Liver (tissue), 9 donors: ENCODE results near the gene ACADSB. TPM values are rescaled to one million over a fixed set of nuclear protein-coding genes. Genes with fewer than 3 reads are reported as not detected.

Experiments
- DNase-seq: peaks from one replicate; pipeline ENCODE4 v3.0.0-alpha.2; 2017; ENCODE audit warnings: low spot score
- H3K27ac ChIP-seq, 2 donors: one replicate each; pipeline ENCODE4 v1.7.0; 2013; ENCODE audit warnings: inconsistent platforms in 2 of 2, low read length in 2 of 2, control low read depth in 1 of 2, low read depth in 1 of 2, mild to moderate bottlenecking in 1 of 2
- H3K27me3 ChIP-seq, 4 donors: one replicate each; pipeline versions ENCODE4 v1.6.1 to v1.7.0; 2013; ENCODE audit warnings: low read length in 3 of 4, inconsistent platforms in 1 of 4, mild to moderate bottlenecking in 1 of 4, moderate library complexity in 1 of 4; ENCODE audit not compliant: control insufficient read depth in 4 of 4, insufficient read depth in 4 of 4
- H3K36me3 ChIP-seq, 4 donors: one replicate each; pipeline versions ENCODE4 v1.6.1 to v1.7.0; 2013; ENCODE audit warnings: low read length in 3 of 4, mild to moderate bottlenecking in 3 of 4, low read depth in 1 of 4, moderate library complexity in 1 of 4; ENCODE audit not compliant: control insufficient read depth in 4 of 4, insufficient read depth in 3 of 4
- H3K4me1 ChIP-seq, 4 donors: one replicate each; pipeline versions ENCODE4 v1.6.1 to v1.7.0; 2013; ENCODE audit warnings: low read length in 3 of 4, mild to moderate bottlenecking in 3 of 4, moderate library complexity in 1 of 4; ENCODE audit not compliant: control insufficient read depth in 4 of 4, insufficient read depth in 4 of 4
- H3K4me3 ChIP-seq, 3 donors: one replicate each; pipeline versions ENCODE4 v1.6.1 to v1.7.0; 2013; ENCODE audit warnings: low read length in 3 of 3, control low read depth in 1 of 3, low read depth in 1 of 3, mild to moderate bottlenecking in 1 of 3
- H3K9ac ChIP-seq, 2 donors: one replicate each; pipeline ENCODE4 v1.7.0; 2013; ENCODE audit warnings: low read length in 2 of 2, mild to moderate bottlenecking in 2 of 2, moderate library complexity in 2 of 2, control low read depth in 1 of 2, low read depth in 1 of 2
- H3K9me3 ChIP-seq, 4 donors: one replicate each; pipeline versions ENCODE4 v1.6.1 to v1.7.0; 2013; ENCODE audit warnings: low read length in 3 of 4; ENCODE audit not compliant: control insufficient read depth in 4 of 4
- ATF3 ChIP-seq: IDR thresholded peaks from 2 replicates; pipeline ENCODE4 v1.6.1; 2016; ENCODE audit warnings: antibody characterized with exemption
- CTCF ChIP-seq: fragments of 150-350 bp; IDR thresholded peaks from 2 replicates; pipeline ENCODE4 v1.5.1; 2017; ENCODE audit warnings: improper control_type of control experiment, low read depth, low read length; ENCODE audit not compliant: missing input control
- EGR1 ChIP-seq, 2 donors: IDR thresholded peaks; 2 replicates each; pipeline ENCODE4 v1.6.1; 2016 to 2018; ENCODE audit warnings: antibody characterized with exemption in 2 of 2, low read depth in 2 of 2
- FOXA1 ChIP-seq: IDR thresholded peaks from 2 replicates; pipeline ENCODE4 v1.6.1; 2016; ENCODE audit warnings: antibody characterized with exemption
- GABPA ChIP-seq, 2 donors: IDR thresholded peaks in 1 of 2; conservative IDR thresholded peaks in 1 of 2; 2 replicates each; pipeline ENCODE4 v1.6.1; 2016; ENCODE audit warnings: antibody characterized with exemption in 2 of 2, mild to moderate bottlenecking in 1 of 2, moderate library complexity in 1 of 2
- HNF4A ChIP-seq, 2 donors: conservative IDR thresholded peaks; 2 replicates each; pipeline ENCODE4 v1.6.1; 2016; ENCODE audit warnings: antibody characterized with exemption in 2 of 2, mild to moderate bottlenecking in 2 of 2
- HNF4G ChIP-seq: IDR thresholded peaks from 2 replicates; pipeline ENCODE4 v1.6.1; 2016; ENCODE audit warnings: antibody characterized with exemption
- JUND ChIP-seq, 2 donors: IDR thresholded peaks; 2 replicates each; pipeline ENCODE4 v1.6.1; 2016; ENCODE audit warnings: antibody characterized with exemption in 2 of 2
- MAX ChIP-seq: IDR thresholded peaks from 2 replicates; pipeline ENCODE4 v1.6.1; 2016; ENCODE audit warnings: antibody characterized with exemption
- NR2F2 ChIP-seq: IDR thresholded peaks from 2 replicates; pipeline ENCODE4 v1.6.1; 2016; ENCODE audit warnings: antibody characterized with exemption
- RAD21 ChIP-seq, 2 donors: IDR thresholded peaks; 2 replicates each; pipeline ENCODE4 v1.6.1; 2016; ENCODE audit warnings: antibody characterized with exemption in 2 of 2, mild to moderate bottlenecking in 2 of 2
- REST ChIP-seq: IDR thresholded peaks from 2 replicates; pipeline ENCODE4 v1.6.1; 2016; ENCODE audit warnings: antibody characterized with exemption, mild to moderate bottlenecking
- RXRA ChIP-seq, 2 donors: IDR thresholded peaks; 2 replicates each; pipeline ENCODE4 v1.6.1; 2017 to 2018; ENCODE audit warnings: antibody characterized with exemption in 2 of 2, mild to moderate bottlenecking in 1 of 2
- TAF1 ChIP-seq: conservative IDR thresholded peaks from 2 replicates; pipeline ENCODE4 v1.6.1; 2016; ENCODE audit warnings: antibody characterized with exemption, mild to moderate bottlenecking
- ZBTB33 ChIP-seq: IDR thresholded peaks from 2 replicates; pipeline ENCODE4 v1.6.1; 2016; ENCODE audit warnings: antibody characterized with exemption
- WGBS: extraction: QIAGEN DNeasy Blood & Tissue Kit; methylation state at CpG from one replicate; pipeline ENCODE4 v1.1.7; 2013; 5-methylcytosine and 5-hydroxymethylcytosine counted together
- polyA plus RNA-seq, 2 donors: library from polyadenylated mRNA; stranded (reverse) in 1 of 2; unstranded in 1 of 2; fragments of 200-250 nt in 1 of 2; fragments of >200 nt in 1 of 2; fragmentation: Nextera tagmentation in 1 of 2; extraction: Ambion mirVana in 1 of 2; gene quantifications; one replicate each; pipeline versions ENCODE4 v1.2.1 to v1.2.3, GENCODE V29; 2013 to 2015
- total RNA-seq, 2 donors: library from RNA; depleted of rRNA; stranded (reverse); fragments of >200 nt; gene quantifications; one replicate each; pipeline ENCODE4 v1.2.3, GENCODE V29; 2014
- donor health status: healthy.
- donor health status: healthy.
- donor health status: healthy.
- donor health status: healthy.
- donor health status: healthy.

ACADSB gene
- total and polyA plus RNA-seq, 4 donors = 97.9 to 164 (median 110) TPM

GRCh38 chr10:122993797-122994336 is 14.9 kb upstream of the ACADSB start:
- WGBS = 95% methylated on average over 6 of the region's 6 CpGs
- TF ChIP-seq RAD21 (IDR thresholded peaks at IDR 0.05) (no peak), HNF4G (no peak), RXRA (IDR thresholded peaks at IDR 0.05) (no peak), CTCF (no peak), FOXA1 (no peak), TAF1 (no peak)
- Histone ChIP-seq H3K9ac (no peak overlapping the region), H3K4me3 (no peak overlapping the region), H3K4me1 (peaks cover 0 to 13% (median 8%) of the 10 kb centered on the region in 4 donors), H3K27me3 (no peaks in the 10 kb centered on the region), H3K27ac (no peak overlapping the region), H3K9me3 (no peaks in the 10 kb centered on the region), H3K36me3 (peaks cover 4 to 36% (median 29%) of the 10 kb centered on the region in 4 donors)
- no peak for DNase-seq

- Histone ChIP-seq H3K27me3 (no peaks in the 10 kb centered on the region), H3K4me3 (no peak overlapping the region), H3K4me1 (peaks cover 4 to 26% (median 20%) of the 10 kb centered on the region in 4 donors), H3K27ac (no peak overlapping the region), H3K36me3 (peaks cover 4 to 36% (median 26%) of the 10 kb centered on the region in 4 donors), H3K9me3 (no peaks in the 10 kb centered on the region), H3K9ac (no peak overlapping the region)
- no peak for DNase-seq
- WGBS = 96% methylated on average over 4 of the region's 4 CpGs
- no peak for TF ChIP-seq ATF3
- no peak for TF ChIP-seq JUND (IDR thresholded peaks at IDR 0.05)
- no peak for TF ChIP-seq REST
- no peak for TF ChIP-seq MAX
- no peak for TF ChIP-seq GABPA (IDR thresholded peaks at IDR 0.05 in 1 of 2, conservative IDR thresholded peaks at IDR 0.05 in 1 of 2)
- no peak for TF ChIP-seq RAD21 (IDR thresholded peaks at IDR 0.05)
- TF ChIP-seq NR2F2 = no peak
These were observed 12.9 kb upstream of the ACADSB start for GRCh38 chr10:122995936-122996335.

- Histone ChIP-seq H3K9me3 (no peaks in the 10 kb centered on the region), H3K27ac (no peak overlapping the region), H3K9ac (no peak overlapping the region), H3K27me3 (no peaks in the 10 kb centered on the region), H3K36me3 (peaks cover 4 to 28% (median 23%) of the 10 kb centered on the region in 4 donors), H3K4me1 (peaks cover 6 to 26% (median 20%) of the 10 kb centered on the region in 4 donors), H3K4me3 (no peak overlapping the region)
- 87% methylated on average over 3 of the region's 3 CpGs for WGBS
- DNase-seq = no peak
- no peak for TF ChIP-seq NR2F2
- TF ChIP-seq RXRA (IDR thresholded peaks at IDR 0.05) = no peak
- no peak for TF ChIP-seq RAD21 (IDR thresholded peaks at IDR 0.05)
- TF ChIP-seq CTCF = no peak
- no peak for TF ChIP-seq EGR1 (IDR thresholded peaks at IDR 0.05; ENCODE audit: low read depth in 2 of 2)
- no peak for TF ChIP-seq HNF4A (conservative IDR thresholded peaks at IDR 0.05)
- TF ChIP-seq ZBTB33 = no peak
- no peak for TF ChIP-seq JUND (IDR thresholded peaks at IDR 0.05)
These were observed 10.9 kb upstream of the ACADSB start for GRCh38 chr10:122997864-122998263.
